IPS-15b (cell line): ENCODE results near the gene ATXN2.
A peak's percentile ranks its signal among the peaks of the same experiment; 100 is the strongest.

Source experiments
- H3K27me3 ChIP-seq: one replicate; pipeline ENCODE4 v1.6.1; 2013; ENCODE audit warnings: low read length; ENCODE audit not compliant: control insufficient read depth, insufficient read depth
- H3K36me3 ChIP-seq: one replicate; pipeline ENCODE4 v1.6.1; 2013; ENCODE audit warnings: low read length; ENCODE audit not compliant: control insufficient read depth, insufficient read depth
- H3K4me1 ChIP-seq: one replicate; pipeline ENCODE4 v1.6.1; 2013; ENCODE audit warnings: mild to moderate bottlenecking, low read length; ENCODE audit not compliant: control insufficient read depth, insufficient read depth
- H3K4me3 ChIP-seq: one replicate; pipeline ENCODE4 v1.5.1; 2013; ENCODE audit warnings: low read depth, low read length
- H3K9ac ChIP-seq: one replicate; pipeline ENCODE4 v1.6.1; 2013; ENCODE audit warnings: low read depth, mild to moderate bottlenecking, low read length
- H3K9me3 ChIP-seq: one replicate; pipeline ENCODE4 v1.6.1; 2013; ENCODE audit warnings: mild to moderate bottlenecking, low read length; ENCODE audit not compliant: control insufficient read depth, insufficient read depth

The ATXN2 gene

GRCh38 chr12:111453071-111453989 is 145.8 kb downstream of the ATXN2 start:
- peaks cover 23% of the 10 kb centered on the region for H3K36me3 ChIP-seq
- no peaks in the 10 kb centered on the region for H3K27me3 ChIP-seq
- H3K9me3 ChIP-seq: no peaks in the 10 kb centered on the region
- no peak overlapping the region for H3K9ac ChIP-seq
- H3K4me3 ChIP-seq: no peak overlapping the region
- no peaks in the 10 kb centered on the region for H3K4me1 ChIP-seq

- H3K9me3 ChIP-seq: no peaks in the 10 kb centered on the region
- peaks cover 35% of the 10 kb centered on the region for H3K36me3 ChIP-seq
- H3K27me3 ChIP-seq: no peaks in the 10 kb centered on the region
- no peaks in the 10 kb centered on the region for H3K4me1 ChIP-seq
- H3K9ac ChIP-seq: no peak overlapping the region
- no peak overlapping the region for H3K4me3 ChIP-seq
Observed at GRCh38 chr12:111451649-111452129, 147.4 kb downstream of the ATXN2 start.

- no peaks in the 10 kb centered on the region for H3K9me3 ChIP-seq
- H3K9ac ChIP-seq: no peak overlapping the region
- H3K4me1 ChIP-seq: no peaks in the 10 kb centered on the region
- H3K27me3 ChIP-seq: no peaks in the 10 kb centered on the region
- H3K4me3 ChIP-seq: no peak overlapping the region
- peaks cover 39% of the 10 kb centered on the region for H3K36me3 ChIP-seq
Observed at GRCh38 chr12:111451232-111451631, 147.9 kb downstream of the ATXN2 start.

GRCh38 chr12:111450676-111451075 is 148.4 kb downstream of the ATXN2 start:
- no peak overlapping the region for H3K4me3 ChIP-seq
- H3K4me1 ChIP-seq: no peaks in the 10 kb centered on the region
- no peaks in the 10 kb centered on the region for H3K9me3 ChIP-seq
- H3K27me3 ChIP-seq: no peaks in the 10 kb centered on the region
- peaks cover 41% of the 10 kb centered on the region for H3K36me3 ChIP-seq
- H3K9ac ChIP-seq: no peak overlapping the region

- Histone ChIP-seq H3K36me3 (peaks cover 46% of the 10 kb centered on the region), H3K9ac (no peak overlapping the region), H3K4me1 (no peaks in the 10 kb centered on the region)
Observed at GRCh38 chr12:111448846-111449790, 150.0 kb downstream of the ATXN2 start.

GRCh38 chr12:111448266-111448830 is 150.8 kb downstream of the ATXN2 start:
- Histone ChIP-seq H3K4me3 (no peak overlapping the region), H3K27me3 (no peaks in the 10 kb centered on the region), H3K36me3 (peaks cover 46% of the 10 kb centered on the region), H3K9ac (no peak overlapping the region), H3K4me1 (no peaks in the 10 kb centered on the region), H3K9me3 (no peaks in the 10 kb centered on the region)

More at GRCh38 chr12:111448846-111449790, 150.0 kb downstream of the ATXN2 start:
- no peaks in the 10 kb centered on the region for H3K27me3 ChIP-seq
- no peaks in the 10 kb centered on the region for H3K9me3 ChIP-seq
- H3K4me3 ChIP-seq: no peak overlapping the region

- no peaks in the 10 kb centered on the region for H3K4me1 ChIP-seq
- peaks cover 49% of the 10 kb centered on the region for H3K36me3 ChIP-seq
- no peaks in the 10 kb centered on the region for H3K9me3 ChIP-seq
- H3K27me3 ChIP-seq: no peaks in the 10 kb centered on the region
- no peak overlapping the region for H3K9ac ChIP-seq
- H3K4me3 ChIP-seq: no peak overlapping the region
Observed at GRCh38 chr12:111447571-111448265, 151.4 kb downstream of the ATXN2 start.

- no peak overlapping the region for H3K4me3 ChIP-seq
- H3K9me3 ChIP-seq: no peaks in the 10 kb centered on the region
- no peak overlapping the region for H3K9ac ChIP-seq
- peaks cover 51% of the 10 kb centered on the region for H3K36me3 ChIP-seq
- no peaks in the 10 kb centered on the region for H3K27me3 ChIP-seq
- H3K4me1 ChIP-seq: no peaks in the 10 kb centered on the region
Observed at GRCh38 chr12:111446631-111447570, 152.2 kb downstream of the ATXN2 start.

GRCh38 chr12:111445726-111446581 is 153.2 kb downstream of the ATXN2 start:
- Histone ChIP-seq H3K4me1 (no peaks in the 10 kb centered on the region), H3K36me3 (peaks cover 51% of the 10 kb centered on the region), H3K27me3 (no peaks in the 10 kb centered on the region), H3K9ac (peak overlapping the region; percentile 60), H3K4me3 (no peak overlapping the region), H3K9me3 (no peaks in the 10 kb centered on the region)
